ENCODE data around the gene EGLN1.

The EGLN1 gene

GRCh38 chr1:231420959-231421545 is 1.0 kb downstream of the EGLN1 start:
- peak; percentile 28 for DNase-seq

DNA sequence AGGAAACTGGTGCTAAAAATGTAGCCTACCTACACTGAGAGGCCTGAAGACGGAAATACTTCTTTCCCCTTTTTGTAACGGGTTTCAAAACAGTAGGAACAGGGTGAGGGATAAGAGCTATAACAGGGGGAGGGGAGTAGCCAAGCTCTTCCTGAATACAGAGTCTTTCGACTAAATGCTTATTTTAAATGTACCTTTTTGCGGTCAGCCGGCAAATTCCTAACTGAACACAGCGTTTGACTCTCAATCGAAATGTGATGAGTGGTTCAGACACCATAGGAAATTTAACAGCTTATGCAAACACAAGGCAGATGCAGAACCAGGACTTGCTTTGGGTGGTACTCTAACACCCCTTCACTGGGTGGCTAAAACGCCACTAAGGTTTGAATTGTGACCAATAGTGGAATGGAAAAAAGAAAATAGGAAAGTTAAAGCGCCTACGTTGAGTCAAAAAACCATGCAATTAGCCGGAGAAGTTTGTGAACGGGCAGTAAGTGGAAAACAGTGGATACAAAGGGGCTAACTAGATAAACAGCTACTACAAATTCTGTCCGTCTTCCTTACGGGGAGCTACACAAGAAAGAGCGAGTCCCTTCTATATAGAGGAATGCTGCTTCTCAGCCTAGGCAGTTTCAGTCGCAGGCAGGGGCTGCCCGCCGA is 1.7 kb downstream of the EGLN1 start:
- peak; percentile 26 for DNase-seq

DNA sequence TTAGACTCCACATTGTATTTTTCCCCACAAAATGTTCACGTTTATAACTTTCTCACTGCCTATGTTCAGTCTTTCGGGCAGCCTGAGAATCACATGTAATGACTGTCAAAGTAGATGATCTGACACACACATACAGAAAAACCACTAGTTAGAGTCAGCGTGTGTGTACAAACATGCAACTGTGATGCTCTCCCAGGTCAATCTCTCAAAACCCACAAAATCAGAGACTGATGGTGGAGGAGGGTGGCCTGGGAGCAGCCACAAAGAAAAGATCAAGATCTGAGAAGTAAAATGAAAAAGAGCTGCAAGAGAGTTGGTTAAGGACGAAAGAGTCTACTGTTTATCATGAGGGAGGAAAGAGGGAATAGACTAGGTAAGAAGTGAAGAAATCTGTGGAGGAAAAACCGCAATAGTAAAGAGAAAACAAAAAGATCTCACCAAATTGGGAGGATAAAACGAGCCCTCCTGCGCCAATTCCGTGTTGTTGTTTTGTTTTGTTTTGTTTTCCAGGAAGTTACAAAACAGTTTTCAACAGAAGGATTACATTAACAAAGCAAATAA is 2.3 kb downstream of the EGLN1 start:
- DNase-seq, result no peak

DNA sequence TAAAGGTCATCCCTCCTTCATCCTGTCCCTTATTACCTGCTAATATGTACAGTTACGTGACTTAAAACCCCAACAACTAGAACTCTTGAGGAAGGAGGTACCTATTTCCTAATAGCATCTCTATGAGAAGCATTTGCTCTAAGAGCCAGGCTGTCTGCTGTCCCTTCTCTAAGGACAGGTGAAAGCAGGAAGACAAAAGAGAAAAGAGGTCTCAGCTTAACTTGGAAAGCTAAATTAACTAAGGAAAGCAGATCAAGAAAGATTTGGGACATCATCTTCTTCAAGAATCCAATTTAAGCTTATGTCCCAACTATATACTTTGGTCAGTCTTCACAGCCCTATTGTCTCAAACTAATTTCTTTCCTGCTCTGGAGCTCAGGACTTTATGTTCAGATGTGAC is 2.9 kb downstream of the EGLN1 start:
- no peak for DNase-seq

DNA sequence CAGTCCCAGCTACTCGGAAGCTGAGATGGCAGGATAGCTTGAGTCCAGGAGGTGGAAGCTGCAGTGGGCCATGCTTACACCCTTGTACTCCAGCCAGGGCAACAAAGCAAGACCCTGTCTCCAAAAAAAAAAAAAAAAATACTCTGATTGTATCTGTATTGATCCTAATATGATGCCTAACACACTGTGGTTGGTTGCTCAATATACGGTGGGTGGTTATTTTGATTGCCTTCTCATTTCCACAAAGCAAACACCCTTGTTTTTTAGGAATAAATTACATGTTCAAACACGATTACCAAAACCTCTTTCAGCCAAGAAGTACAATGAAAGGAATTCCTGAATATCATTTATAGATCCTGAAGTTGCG is 3.4 kb downstream of the EGLN1 start:
- DNase-seq, result no peak

DNA sequence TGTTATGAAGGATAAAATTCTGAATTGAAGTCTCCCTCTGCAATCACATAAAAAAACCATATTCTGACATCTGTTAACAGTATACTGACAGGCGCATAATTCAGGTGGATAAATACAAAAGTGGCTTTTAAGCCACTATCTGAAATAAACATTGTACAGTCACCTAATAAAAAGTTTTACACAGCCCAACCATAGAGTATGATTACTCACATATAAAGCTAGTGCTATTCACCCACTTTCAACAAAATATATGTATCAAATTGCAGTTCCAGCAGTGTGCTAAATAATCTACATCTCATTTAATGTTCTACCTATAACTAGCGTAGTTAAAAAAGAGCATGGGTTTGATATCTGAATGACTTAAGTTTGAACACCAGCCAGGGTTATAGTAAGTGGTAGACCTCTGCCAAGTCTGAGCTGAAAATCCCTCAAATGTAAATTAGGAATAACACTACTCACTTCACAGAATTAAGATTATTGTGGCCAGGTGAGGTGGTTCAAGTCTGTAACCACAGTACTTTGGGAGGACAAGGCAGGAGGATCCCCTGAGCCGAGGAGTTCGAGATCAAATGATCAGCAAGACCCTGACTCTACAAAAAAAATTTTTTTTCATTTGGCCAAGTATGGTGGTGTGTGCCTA is 3.9 kb downstream of the EGLN1 start:
- no peak for DNase-seq

- no peak for DNase-seq
These were observed 4.6 kb downstream of the EGLN1 start for GRCh38 chr1:231417513-231417912.

DNA sequence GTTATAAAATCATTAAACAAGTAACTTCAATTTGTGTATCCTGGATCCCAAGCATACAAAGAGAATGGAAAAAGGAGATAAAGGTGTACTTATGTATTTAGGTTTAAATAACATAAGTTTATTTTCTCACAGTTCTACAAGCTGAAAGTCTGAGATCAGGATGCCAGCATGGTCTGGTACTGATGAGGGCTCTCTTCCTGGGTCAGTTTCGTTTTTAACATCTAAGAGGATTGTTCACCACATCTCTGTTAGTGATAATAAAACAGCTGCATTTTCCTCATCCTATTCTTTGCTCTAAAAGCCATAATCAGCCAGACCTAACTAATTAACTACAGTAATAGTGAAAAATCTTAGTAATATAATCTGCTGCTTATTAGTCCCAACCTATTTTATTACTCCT is 5.2 kb downstream of the EGLN1 start:
- no peak for DNase-seq

- no peak for DNase-seq
These were observed 7.0 kb downstream of the EGLN1 start for GRCh38 chr1:231415018-231415583.

- DNase-seq, result no peak
These were observed 7.6 kb downstream of the EGLN1 start for GRCh38 chr1:231414260-231415016.

- no peak for DNase-seq
These were observed 8.4 kb downstream of the EGLN1 start for GRCh38 chr1:231413749-231414082.

- no peak for DNase-seq
These were observed 11.0 kb downstream of the EGLN1 start for GRCh38 chr1:231411036-231411531.

DNA sequence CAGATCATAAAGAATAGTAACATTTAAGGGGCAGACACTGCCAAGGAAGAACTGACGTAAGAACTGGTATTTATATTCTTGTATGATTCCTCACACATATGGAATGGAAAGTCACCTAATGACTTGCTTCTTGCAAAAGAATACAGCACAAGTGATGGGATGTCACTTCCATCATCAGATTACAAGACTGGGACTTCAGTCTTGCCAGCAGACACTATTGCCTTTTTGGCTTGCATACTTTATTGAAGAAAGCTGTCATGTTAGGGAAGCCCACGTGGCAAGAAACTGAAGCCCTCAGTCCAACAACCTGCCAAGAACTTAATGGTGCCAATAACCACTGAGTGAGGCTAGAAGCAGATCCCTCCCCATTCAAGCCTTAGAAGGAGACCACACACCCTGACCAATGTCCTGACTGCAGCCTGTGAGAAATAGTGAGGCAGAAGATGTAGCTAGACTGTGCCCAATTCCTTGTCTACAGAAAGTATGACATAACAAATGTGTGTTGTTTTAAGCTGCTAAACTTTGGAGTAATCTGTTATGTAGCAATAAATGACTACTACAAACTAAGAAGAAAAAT is 12.0 kb downstream of the EGLN1 start:
- DNase-seq, result no peak

GRCh38 chr1:231408528-231409094 is 13.5 kb downstream of the EGLN1 start:
- no peak for DNase-seq

GRCh38 chr1:231407547-231408396 is 14.3 kb downstream of the EGLN1 start:
- DNase-seq, result no peak

DNA sequence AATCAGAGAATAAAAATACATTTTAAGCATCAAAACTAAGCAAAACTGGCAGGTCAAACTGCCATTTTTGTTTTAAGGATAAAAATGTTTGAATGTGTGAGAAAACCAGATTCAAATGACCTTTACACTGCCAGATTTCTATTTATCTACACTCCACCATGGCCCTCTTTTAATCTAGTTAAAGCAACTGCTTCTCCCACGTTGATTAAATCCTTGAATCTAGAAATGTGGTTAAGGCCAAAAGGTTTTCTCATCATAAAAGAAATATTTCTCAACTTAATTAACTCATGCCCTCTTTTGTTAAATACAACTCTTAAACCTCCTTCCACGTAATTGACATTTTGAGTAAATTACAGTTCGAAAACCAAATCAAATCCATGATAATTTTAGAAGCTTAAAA is 15.0 kb downstream of the EGLN1 start:
- no peak for DNase-seq

- no peak for DNase-seq
These were observed 17.8 kb downstream of the EGLN1 start for GRCh38 chr1:231404318-231404717.

DNA sequence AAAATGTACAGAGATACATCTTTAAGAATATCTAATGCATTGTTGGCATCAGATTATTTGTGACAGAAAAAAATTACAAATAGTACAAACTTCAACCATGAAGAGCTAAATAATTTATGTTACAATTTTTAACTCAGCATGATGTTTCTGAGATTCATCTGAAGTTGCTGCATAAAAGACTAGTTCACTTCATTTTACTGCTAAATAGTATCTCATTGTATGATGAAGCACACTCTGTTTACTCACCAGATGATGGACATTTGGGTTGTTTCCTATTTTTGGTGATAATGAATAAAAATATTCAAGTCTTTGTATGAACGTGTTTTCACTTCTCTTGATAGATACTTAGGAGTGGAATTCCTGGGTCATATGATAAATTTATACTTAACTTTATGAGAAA is 20.6 kb downstream of the EGLN1 start:
- no peak for DNase-seq

GRCh38 chr1:231397886-231398671 is 24.0 kb downstream of the EGLN1 start:
- no peak for DNase-seq

GRCh38 chr1:231396643-231397042 is 25.4 kb downstream of the EGLN1 start:
- DNase-seq, result no peak
